NCI-H1694 treated with DMSO at 0.1 percent for 48 hours (cell line): ENCODE data around the gene NGLY1.

Source experiments
- DNase-seq: peaks from one replicate; lab custom pipeline; 2025; lab: John Stamatoyannopoulos, UW

Gene NGLY1

DNA sequence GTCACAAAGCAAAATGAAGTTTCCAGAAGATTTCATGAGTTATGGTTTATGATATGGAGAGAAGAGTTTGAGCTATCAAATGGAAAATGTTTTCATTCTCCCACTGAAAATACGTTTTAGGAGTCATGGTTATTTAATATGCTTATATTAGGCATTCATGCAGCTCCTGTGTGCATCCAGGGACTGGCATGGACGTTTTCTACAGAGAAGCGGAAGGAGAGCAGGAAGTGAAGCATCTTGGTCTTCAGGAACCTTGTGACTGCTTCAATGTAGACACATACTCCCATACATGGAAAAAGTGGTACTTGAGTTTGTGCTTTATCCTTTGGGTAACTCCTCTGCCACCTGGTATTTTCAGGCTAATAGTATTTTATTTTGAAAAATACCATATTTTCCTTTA is 75.2 kb downstream of the NGLY1 start:
- DNase-seq = no peak

GRCh38 chr3:25707268-25707926 is 75.8 kb downstream of the NGLY1 start:
- no peak for DNase-seq

DNA sequence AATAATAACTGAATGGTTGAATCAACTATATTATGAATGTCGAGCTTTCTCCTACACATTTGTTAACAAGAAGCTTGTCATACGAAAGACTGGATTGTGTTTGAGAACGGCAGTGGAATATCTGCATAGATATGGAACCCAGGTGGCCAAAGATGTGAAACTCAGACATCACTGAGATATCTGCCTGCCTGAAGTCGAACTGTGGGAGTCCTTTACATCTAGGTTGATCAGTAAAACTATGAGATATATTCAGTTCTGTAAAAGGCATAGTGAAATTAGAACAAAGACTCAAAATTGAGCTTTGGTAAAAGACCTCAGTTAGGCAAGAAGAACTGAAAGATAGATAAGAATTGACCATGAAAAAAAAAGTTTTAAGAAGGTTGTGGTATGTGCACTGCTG is 77.0 kb downstream of the NGLY1 start:
- no peak for DNase-seq

DNA sequence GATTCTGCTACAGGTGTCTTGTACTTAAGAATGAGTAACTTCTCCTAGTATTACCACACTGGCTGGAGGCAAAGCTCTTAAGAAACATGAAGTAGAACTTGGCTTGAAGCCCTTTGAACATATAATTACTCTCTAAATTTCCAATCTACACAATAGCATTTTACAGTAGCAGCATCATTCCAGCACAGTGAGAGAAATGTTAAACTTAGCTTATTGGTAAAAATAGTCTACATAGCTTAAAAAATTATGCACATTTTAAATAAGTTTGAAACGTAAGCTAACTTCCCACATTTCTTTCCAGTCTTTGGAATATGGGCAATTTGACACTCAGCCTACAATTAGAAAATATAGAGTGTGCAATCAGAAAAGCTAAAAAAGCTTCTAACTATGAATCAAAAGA is 85.7 kb downstream of the NGLY1 start:
- no peak for DNase-seq

GRCh38 chr3:25695731-25696420 is 87.4 kb downstream of the NGLY1 start:
- no peak for DNase-seq

DNA sequence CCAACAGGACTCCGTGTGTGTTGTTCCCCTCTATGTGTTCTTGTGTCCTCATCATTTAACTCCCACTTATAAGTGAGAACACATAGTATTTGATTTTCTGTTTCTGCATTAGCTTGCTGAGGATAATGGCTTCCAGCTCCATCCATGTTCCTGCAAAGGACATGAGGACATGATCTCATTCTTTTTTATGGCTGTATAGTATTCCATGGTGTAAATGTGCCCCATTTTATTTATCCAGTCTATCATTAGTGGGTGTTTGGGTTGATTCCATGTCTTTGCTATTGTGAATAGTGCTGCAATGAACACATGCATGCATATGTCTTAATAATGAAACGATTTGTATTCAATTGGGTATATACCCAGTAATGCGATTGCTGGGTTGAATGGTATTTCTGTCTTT is 90.0 kb downstream of the NGLY1 start:
- DNase-seq = no peak

DNA sequence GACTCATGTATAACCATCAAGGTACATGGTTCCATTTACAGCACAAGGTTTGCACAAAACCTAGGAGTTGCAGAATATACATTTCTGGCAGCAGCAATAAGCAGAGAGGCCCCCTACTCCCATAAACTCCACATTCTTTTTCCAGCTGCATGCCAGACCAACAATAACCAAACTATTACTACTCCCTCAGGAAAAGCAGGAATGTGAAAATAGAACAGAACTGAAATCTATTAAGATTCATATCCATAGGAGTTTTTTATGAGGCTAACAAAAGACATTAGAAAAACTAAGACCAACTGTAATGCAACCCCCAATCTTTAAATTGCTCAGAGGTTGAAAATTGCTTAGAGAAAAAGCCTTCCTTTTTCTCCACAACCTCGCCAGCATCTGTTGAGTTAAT is 90.9 kb downstream of the NGLY1 start:
- DNase-seq = no peak

- DNase-seq = no peak
Observed at GRCh38 chr3:25690768-25691533, 92.3 kb downstream of the NGLY1 start.

DNA sequence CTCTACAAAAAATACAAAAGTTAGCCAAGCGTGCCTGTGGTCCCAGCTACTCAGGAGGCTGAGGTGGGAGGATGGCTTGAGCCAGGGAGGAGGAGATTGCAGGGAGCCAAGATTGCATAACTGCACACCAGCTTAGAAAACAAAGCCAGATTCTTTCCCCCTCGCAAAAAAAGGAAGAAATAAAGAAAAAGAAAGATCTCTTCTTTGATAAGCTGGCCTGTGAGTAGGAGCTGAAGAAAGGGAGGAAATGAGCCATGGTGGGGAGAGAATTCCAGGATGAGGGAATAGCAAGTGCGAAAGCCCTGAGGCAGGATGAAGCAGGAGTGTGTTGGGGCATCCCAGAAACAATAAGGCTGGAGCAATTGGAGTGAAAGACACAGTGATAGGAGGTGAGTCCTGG is 94.0 kb downstream of the NGLY1 start:
- DNase-seq = no peak

DNA sequence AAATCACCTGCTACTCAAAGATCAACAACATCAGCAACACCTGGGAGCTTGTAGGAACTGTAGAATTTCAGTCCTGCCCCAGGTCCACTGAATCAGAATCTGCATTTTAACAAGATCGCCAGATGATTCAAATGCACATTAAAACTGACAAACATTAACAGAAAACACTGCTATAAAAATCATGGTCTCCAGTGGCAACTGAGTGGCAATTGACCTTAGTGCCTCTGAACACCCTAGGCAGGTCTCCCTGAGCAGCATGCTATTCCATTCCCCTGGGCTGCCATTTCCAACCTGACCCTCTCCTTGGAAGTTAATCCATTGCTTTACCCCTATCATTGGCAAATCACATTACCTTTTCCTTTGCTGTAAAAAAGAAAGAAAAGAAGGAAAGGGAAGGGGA is 95.5 kb downstream of the NGLY1 start:
- DNase-seq = no peak

DNA sequence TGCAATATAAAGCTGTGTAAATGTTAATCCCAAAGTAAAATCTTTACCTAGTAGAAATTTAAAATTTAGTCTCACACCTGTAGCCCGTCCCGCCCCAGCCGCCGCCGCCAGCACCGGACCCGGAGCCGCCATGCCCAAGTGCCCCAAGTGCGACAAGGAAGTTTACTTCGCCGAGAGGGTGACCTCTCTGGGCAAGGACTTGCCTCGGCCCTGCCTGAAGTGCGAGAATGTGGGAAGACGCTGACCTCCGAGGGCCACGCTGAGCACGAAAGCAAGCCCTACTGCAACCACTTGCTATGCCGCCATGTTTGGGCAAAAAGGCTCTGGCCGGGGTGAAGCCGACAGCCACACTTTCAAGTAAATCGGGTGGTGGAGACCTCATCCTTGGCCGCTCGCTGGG is 96.5 kb downstream of the NGLY1 start:
- DNase-seq = no peak

- DNase-seq = no peak
Observed at GRCh38 chr3:25683882-25684281, 99.4 kb downstream of the NGLY1 start.

- no peak for DNase-seq
Observed at GRCh38 chr3:25683410-25683809, 99.8 kb downstream of the NGLY1 start.

GRCh38 chr3:25679642-25680302 is 103.5 kb downstream of the NGLY1 start:
- no peak for DNase-seq

GRCh38 chr3:25679166-25679565 is 104.1 kb downstream of the NGLY1 start:
- no peak for DNase-seq

DNA sequence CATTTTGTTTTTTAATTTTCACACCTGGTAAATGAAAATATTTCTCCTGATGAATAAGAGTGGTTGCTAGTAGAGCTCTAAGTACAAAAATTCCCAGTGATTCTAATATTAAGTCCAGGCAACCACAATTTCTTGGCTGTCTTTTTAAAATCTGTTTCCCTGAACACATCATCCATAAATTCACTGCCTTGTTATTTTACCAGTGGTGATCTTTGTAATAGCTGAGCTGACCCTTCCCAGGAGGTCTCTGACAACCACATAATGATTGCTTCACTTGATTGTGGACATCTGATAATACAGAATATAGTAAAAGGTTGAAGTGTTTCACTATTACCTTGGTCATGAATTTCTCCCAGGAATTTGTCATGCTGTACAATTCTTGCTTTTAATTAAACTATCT is 104.7 kb downstream of the NGLY1 start:
- no peak for DNase-seq

DNA sequence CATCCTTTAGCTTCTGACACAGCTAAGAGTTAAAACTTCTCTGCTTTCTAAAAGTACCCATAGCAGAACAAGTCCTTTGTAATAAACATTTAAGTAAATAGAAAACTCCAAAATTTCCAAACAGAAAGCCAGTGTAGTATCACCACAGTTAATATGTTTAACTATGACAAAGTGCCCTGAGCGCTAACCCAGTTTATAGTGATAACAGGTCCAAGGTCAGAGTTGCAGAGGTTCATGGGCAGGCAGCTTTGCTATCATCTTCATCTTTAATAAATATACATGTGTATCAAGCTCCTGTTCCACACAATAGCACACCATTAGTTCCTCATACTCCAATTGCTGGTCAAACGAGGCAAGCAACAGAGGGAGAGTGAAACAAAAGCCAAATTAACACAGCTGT is 106.1 kb downstream of the NGLY1 start:
- no peak for DNase-seq

GRCh38 chr3:25674670-25675069 is 108.6 kb downstream of the NGLY1 start:
- DNase-seq = no peak

- DNase-seq = no peak
Observed at GRCh38 chr3:25673738-25674298, 109.4 kb downstream of the NGLY1 start.
